Endothelial cell of umbilical vein (primary cell): ENCODE measurements around the gene NEDD4L. TPM values are rescaled to one million over a fixed set of nuclear protein-coding genes. Genes with fewer than 3 reads are reported as not detected.

ENCODE experiments used
- BruUV-seq: library from RNA; stranded (reverse); fragments of 400-500 nt; replicated peaks from 2 replicates; lab custom pipeline; 2021; lab: Mats Ljungman, UMichigan
- CTCF ChIA-PET: fragments of 300-600, 350-600 bp; sonication (Branson Sonifier 250); formaldehyde crosslinking; loops from one replicate; lab custom pipeline; 2021; ENCODE audit warnings: antibody characterized with exemption, inconsistent platforms; lab: Charles Lee
- POLR2A ChIA-PET: fragments of 300-600, 350-600 bp; sonication (Branson Sonifier 250); formaldehyde crosslinking; loops from one replicate; lab custom pipeline; 2021; ENCODE audit warnings: antibody characterized with exemption, inconsistent platforms; lab: Charles Lee
- DNase-seq: peaks from one replicate; pipeline ENCODE4 v3.0.0-alpha.2; 2011; ENCODE audit warnings: low read depth, low spot score
- FAIRE-seq: peaks from 2 replicates; lab custom pipeline; 2011; peaks lifted over from hg19 to GRCh38; lab: Jason Lieb, UNC
- H2AFZ ChIP-seq: 2 replicates; pipeline ENCODE4 v1.6.0; 2012; ENCODE audit warnings: low read depth, low read length, control low read depth, inconsistent platforms
- H3K27ac ChIP-seq: 2 replicates; pipeline ENCODE4 v1.5.1; 2011; ENCODE audit warnings: low read depth, mild to moderate bottlenecking, control low read depth, low read length, moderate library complexity; ENCODE audit not compliant: insufficient read depth
- H3K27me3 ChIP-seq, 2 experiments: 2 replicates each; pipeline versions ENCODE4 v1.6.0 to v1.6.1; 2011; ENCODE audit warnings: low read length in 2 of 2, mixed read lengths in 1 of 2; ENCODE audit not compliant: control insufficient read depth in 2 of 2, insufficient read depth in 2 of 2
- H3K36me3 ChIP-seq, 2 experiments: 2 replicates in 1 of 2; 3 replicates in 1 of 2; pipeline ENCODE4 v1.5.1; 2011; ENCODE audit warnings: low read length in 2 of 2, mild to moderate bottlenecking in 1 of 2, moderate library complexity in 1 of 2; ENCODE audit not compliant: control insufficient read depth in 2 of 2, insufficient read depth in 2 of 2; ENCODE audit errors: extremely low read depth in 1 of 2
- H3K4me1 ChIP-seq: 3 replicates; pipeline ENCODE4 v1.5.1; 2011; ENCODE audit warnings: mild to moderate bottlenecking, low read length; ENCODE audit not compliant: control insufficient read depth, insufficient read depth; ENCODE audit errors: extremely low read depth
- H3K4me2 ChIP-seq: 2 replicates; pipeline ENCODE4 v1.6.1; 2011; ENCODE audit warnings: low read length, control low read depth, mixed read lengths; ENCODE audit not compliant: insufficient read depth
- H3K4me3 ChIP-seq, 3 experiments: fragments of 200-600 bp in 1 of 3; sonication (generic), shearing (Covaris generic) in 1 of 3; replicated peaks in 1 of 3; 2 replicates each; pipeline ENCODE4 v1.5.1; 2011 to 2016; ENCODE audit warnings: control low read depth in 3 of 3, low read length in 3 of 3, mild to moderate bottlenecking in 2 of 3, inconsistent platforms in 1 of 3, low read depth in 1 of 3, moderate library complexity in 1 of 3; ENCODE audit not compliant: insufficient read depth in 1 of 3
- H3K79me2 ChIP-seq: 2 replicates; pipeline ENCODE4 v1.6.0; 2012; ENCODE audit warnings: low read length, inconsistent platforms; ENCODE audit not compliant: control insufficient read depth, insufficient read depth
- H3K9ac ChIP-seq: replicated peaks from 2 replicates; pipeline ENCODE3; 2011; ENCODE audit warnings: low read length, control low read depth; ENCODE audit not compliant: insufficient read depth; ENCODE audit errors: extremely low read depth
- H3K9me1 ChIP-seq: replicated peaks from 3 replicates; pipeline ENCODE4 v1.6.0; 2011; ENCODE audit warnings: mild to moderate bottlenecking, low read length; ENCODE audit not compliant: control insufficient read depth, insufficient read depth; ENCODE audit errors: extremely low read depth
- H3K9me3 ChIP-seq: replicated peaks from 2 replicates; pipeline ENCODE4 v1.5.1; 2012; ENCODE audit warnings: low read length, inconsistent platforms; ENCODE audit not compliant: control insufficient read depth, insufficient read depth
- H4K20me1 ChIP-seq: replicated peaks from 2 replicates; pipeline ENCODE3; 2011; ENCODE audit warnings: mild to moderate bottlenecking, low read length; ENCODE audit not compliant: control insufficient read depth, insufficient read depth; ENCODE audit errors: extremely low read depth
- EZH2 ChIP-seq: IDR thresholded peaks from 2 replicates; pipeline ENCODE4 v1.6.1; 2012; ENCODE audit warnings: borderline replicate concordance, low read depth, mild to moderate bottlenecking, moderate library complexity, low read length, inconsistent platforms; ENCODE audit not compliant: severe bottlenecking
- FOS ChIP-seq: IDR thresholded peaks from 2 replicates; pipeline ENCODE4 v1.6.1; 2011; ENCODE audit warnings: mild to moderate bottlenecking, low read length, moderate library complexity, borderline replicate concordance; ENCODE audit not compliant: insufficient read depth
- GATA2 ChIP-seq: IDR thresholded peaks from 2 replicates; pipeline ENCODE4 v1.7.0; 2011; ENCODE audit warnings: low read depth, mild to moderate bottlenecking, moderate library complexity, mixed read lengths, low read length; ENCODE audit not compliant: insufficient read length, insufficient read depth
- JUN ChIP-seq: IDR thresholded peaks from 2 replicates; pipeline ENCODE4 v1.6.1; 2011; ENCODE audit warnings: borderline replicate concordance, low read depth; ENCODE audit not compliant: insufficient read length, insufficient read depth
- MYC ChIP-seq: IDR thresholded peaks from one replicate; pipeline ENCODE4 v1.6.1; 2011; ENCODE audit warnings: mild to moderate bottlenecking, low read depth, low read length
- POLR2A ChIP-seq: IDR thresholded peaks from 2 replicates; pipeline ENCODE4 v1.6.1; 2012; ENCODE audit warnings: low read depth, mild to moderate bottlenecking, control low read depth, low read length
- POLR2AphosphoS5 ChIP-seq: IDR thresholded peaks from 2 replicates; pipeline ENCODE4 v1.6.1; 2012; ENCODE audit warnings: low read depth, mild to moderate bottlenecking, control low read depth, low read length, moderate library complexity; ENCODE audit not compliant: insufficient read depth
- dilution Hi-C: fragments of 300-500 bp; cut with MboI; formaldehyde crosslinking; loops from one replicate; pipeline ENCODE4 v1.15.0; 2019; ENCODE audit warnings: low sequenced_read_pairs; ENCODE audit not compliant: extremely low pct_ligation_motif_present
- intact Hi-C: fragments of 100-400 bp; cut with micrococcal nuclease; formaldehyde crosslinking; loops from one replicate; pipeline ENCODE4 v1.10.0; 2022
- polyA plus RNA-seq, 4 experiments: library from polyadenylated mRNA; depleted of rRNA in 3 of 4; stranded (reverse) in 3 of 4; unstranded in 1 of 4; fragments of >200 nt; gene quantifications; 2 replicates each; pipeline versions ENCODE4 v1.2.1 to v1.2.3, GENCODE V29; 2011 to 2012; ENCODE audit warnings: missing spikeins in 1 of 4
- total RNA-seq: library from RNA; stranded (reverse); gene quantifications from 2 replicates; pipeline ENCODE4 v1.2.3, GENCODE V29; 2021
- TF ChIP-seq, protein P1 (sequence below), 2 donors: IDR thresholded peaks; 1 replicate in 1 of 2; 2 replicates in 1 of 2; pipeline ENCODE4 v1.5.1; 2011; ENCODE audit warnings: low read length in 2 of 2, mild to moderate bottlenecking in 2 of 2, moderate library complexity in 2 of 2, control low read depth in 1 of 2, inconsistent platforms in 1 of 2, low read depth in 1 of 2; ENCODE audit not compliant: insufficient read depth in 1 of 2; ENCODE audit errors: extremely low read depth in 1 of 2
- TF ChIP-seq, protein P2 (sequence below): IDR thresholded peaks from 2 replicates; pipeline ENCODE4 v1.6.1; 2011; ENCODE audit not compliant: insufficient read depth, insufficient read length

NEDD4L gene
- total and polyA plus RNA-seq, 2 donors (not counting 3 experiments of a cell fraction or from before 2014, with no cell fraction given) = 20.5 to 78.9 TPM

DNA sequence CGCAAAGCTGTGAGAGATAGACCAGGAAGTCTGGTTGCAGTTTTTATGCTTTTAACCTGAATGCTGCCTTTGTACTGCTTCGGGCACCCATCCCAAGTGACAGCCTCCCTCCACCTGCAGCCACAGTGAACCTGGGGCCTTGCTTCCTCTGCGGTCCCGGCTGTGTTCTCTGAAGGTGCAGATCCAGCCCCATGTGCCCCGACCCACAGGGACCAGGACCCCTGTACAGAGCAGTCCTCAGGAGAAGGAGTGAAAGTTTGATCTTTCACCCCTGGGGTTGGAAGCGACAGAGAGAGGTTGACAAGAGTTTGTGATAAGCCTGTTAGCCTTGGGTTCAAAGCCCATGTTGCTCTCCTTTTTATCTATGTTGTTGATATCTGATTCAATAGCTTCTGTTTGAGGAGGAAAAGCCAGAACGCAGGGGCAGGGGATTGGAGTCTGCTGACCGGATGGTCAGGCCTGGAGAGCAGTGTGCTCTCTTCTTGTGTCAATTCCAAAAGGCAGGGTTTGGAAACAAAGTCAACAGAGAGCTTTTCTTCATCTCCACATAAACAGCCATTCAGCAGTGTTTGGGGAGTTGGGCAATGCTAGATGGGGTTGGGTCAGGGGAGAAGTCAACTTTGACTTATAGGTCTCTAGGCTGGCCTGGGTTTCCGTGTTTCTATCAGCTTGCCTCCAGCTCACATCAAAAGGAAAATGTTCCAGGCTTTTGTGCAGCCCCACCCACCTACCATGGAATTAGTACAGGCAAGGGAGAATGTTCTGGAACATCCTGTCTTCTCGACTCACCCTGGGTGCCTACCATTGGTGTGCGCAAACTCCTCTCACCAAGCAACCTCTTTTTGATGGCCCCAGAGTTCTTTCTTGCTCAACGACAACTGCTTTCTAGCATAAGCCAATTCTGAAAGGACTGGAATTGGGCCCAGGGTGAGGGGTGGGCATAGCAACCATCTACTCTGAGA lies 369.9 kb downstream of the NEDD4L start:
- Histone ChIP-seq H2AFZ (no peak overlapping the region), H4K20me1 (no peaks in the 10 kb centered on the region), H3K9ac (no peak overlapping the region), H3K9me1 (no peaks in the 10 kb centered on the region), H3K27ac (no peak overlapping the region), H3K79me2 (no peaks in the 10 kb centered on the region), H3K4me3 (no peak overlapping the region), H3K4me1 (peaks cover 20% of the 10 kb centered on the region), H3K36me3 (no peaks in the 10 kb centered on the region), H3K9me3 (no peaks in the 10 kb centered on the region), H3K27me3 (no peaks in the 10 kb centered on the region), H3K4me2 (no peak overlapping the region)
- intact Hi-C loops (no loop called here), dilution Hi-C loops (no loop called here)
- DNase-seq = no peak
- FAIRE-seq = no peak
- CTCF ChIA-PET = no interaction called here
- TF ChIP-seq POLR2A = no peak
- TF ChIP-seq FOS = no peak
- TF ChIP-seq POLR2AphosphoS5 = no peak
- TF ChIP-seq MYC = no peak
- TF ChIP-seq, protein P1, sequence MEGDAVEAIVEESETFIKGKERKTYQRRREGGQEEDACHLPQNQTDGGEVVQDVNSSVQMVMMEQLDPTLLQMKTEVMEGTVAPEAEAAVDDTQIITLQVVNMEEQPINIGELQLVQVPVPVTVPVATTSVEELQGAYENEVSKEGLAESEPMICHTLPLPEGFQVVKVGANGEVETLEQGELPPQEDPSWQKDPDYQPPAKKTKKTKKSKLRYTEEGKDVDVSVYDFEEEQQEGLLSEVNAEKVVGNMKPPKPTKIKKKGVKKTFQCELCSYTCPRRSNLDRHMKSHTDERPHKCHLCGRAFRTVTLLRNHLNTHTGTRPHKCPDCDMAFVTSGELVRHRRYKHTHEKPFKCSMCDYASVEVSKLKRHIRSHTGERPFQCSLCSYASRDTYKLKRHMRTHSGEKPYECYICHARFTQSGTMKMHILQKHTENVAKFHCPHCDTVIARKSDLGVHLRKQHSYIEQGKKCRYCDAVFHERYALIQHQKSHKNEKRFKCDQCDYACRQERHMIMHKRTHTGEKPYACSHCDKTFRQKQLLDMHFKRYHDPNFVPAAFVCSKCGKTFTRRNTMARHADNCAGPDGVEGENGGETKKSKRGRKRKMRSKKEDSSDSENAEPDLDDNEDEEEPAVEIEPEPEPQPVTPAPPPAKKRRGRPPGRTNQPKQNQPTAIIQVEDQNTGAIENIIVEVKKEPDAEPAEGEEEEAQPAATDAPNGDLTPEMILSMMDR (IDR thresholded peaks at IDR 0.05; ENCODE audit: extremely low read depth in 1 of 2, insufficient read depth in 1 of 2, low read depth in 1 of 2, low read length in 2 of 2) = no peak
- TF ChIP-seq EZH2 = no peak
- TF ChIP-seq JUN = no peak
- no peak for TF ChIP-seq GATA2
- TF ChIP-seq, protein P2, sequence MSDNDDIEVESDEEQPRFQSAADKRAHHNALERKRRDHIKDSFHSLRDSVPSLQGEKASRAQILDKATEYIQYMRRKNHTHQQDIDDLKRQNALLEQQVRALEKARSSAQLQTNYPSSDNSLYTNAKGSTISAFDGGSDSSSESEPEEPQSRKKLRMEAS = no peak
- POLR2A ChIA-PET = no interaction called here
- BruUV-seq = no TSS peak
